Measurements from ENCODE around the gene TRIM72.

TRIM72 gene

DNA sequence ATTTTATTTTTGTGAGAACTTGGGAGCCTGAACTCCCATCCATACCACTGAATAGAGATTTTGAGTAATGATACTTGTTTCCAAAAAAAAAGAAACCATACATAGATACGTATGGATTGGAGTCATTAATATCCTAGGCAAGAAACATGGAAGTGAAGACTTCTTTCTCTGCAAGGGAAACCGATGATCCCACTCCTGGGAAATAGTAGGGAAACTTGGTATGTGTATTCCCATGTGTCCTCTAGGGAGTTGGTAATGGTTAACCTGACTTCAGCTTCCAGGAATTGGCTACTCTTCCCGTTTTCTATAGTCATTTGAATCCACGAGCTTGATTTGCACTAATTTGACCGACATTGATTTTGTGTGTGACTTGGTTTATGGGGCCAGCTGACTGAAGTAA, 28.6 kb upstream of the TRIM72 start:
- peak overlapping the region; percentile 37 for H3K4me3 ChIP-seq (ENCODE audit: low read depth, low read length)
- TF ChIP-seq MYC (IDR thresholded peaks at IDR 0.05; ENCODE audit: low read depth, low read length), result no peak
- TF ChIP-seq, protein P1, sequence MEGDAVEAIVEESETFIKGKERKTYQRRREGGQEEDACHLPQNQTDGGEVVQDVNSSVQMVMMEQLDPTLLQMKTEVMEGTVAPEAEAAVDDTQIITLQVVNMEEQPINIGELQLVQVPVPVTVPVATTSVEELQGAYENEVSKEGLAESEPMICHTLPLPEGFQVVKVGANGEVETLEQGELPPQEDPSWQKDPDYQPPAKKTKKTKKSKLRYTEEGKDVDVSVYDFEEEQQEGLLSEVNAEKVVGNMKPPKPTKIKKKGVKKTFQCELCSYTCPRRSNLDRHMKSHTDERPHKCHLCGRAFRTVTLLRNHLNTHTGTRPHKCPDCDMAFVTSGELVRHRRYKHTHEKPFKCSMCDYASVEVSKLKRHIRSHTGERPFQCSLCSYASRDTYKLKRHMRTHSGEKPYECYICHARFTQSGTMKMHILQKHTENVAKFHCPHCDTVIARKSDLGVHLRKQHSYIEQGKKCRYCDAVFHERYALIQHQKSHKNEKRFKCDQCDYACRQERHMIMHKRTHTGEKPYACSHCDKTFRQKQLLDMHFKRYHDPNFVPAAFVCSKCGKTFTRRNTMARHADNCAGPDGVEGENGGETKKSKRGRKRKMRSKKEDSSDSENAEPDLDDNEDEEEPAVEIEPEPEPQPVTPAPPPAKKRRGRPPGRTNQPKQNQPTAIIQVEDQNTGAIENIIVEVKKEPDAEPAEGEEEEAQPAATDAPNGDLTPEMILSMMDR (IDR thresholded peaks at IDR 0.05; ENCODE audit: low read depth, low read length), result no peak
- TF ChIP-seq, protein P2, sequence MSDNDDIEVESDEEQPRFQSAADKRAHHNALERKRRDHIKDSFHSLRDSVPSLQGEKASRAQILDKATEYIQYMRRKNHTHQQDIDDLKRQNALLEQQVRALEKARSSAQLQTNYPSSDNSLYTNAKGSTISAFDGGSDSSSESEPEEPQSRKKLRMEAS (IDR thresholded peaks at IDR 0.05; ENCODE audit: low read depth, low read length), result no peak
- TF ChIP-seq POLR2A (IDR thresholded peaks at IDR 0.05; ENCODE audit: extremely low read depth, insufficient read length), result no peak
- DNase-seq (ENCODE audit: low read depth), result no peak

DNA sequence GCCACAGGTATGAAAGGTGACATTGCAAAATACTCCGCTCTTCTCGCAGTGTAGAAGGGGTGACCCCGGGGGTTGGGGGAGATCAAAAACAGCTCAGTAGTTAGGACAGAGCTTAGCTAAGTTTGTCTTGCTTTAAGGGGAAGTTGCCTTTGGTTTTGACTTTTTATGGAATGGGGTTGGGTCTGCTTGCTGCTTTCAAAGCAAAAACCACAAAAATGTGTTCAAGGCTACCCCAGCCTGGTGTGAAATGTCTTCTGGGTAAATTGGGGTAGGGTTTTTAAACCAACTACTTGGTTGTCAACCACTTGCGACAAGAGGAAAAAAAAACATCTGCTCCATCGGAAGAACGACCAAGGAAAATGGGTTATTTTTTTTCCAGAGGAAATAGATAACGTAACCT, 27.7 kb upstream of the TRIM72 start:
- TF ChIP-seq, protein P1 (IDR thresholded peaks at IDR 0.05; ENCODE audit: low read depth, low read length), result no peak
- TF ChIP-seq, protein P2 (IDR thresholded peaks at IDR 0.05; ENCODE audit: low read depth, low read length), result no peak
- TF ChIP-seq MYC (IDR thresholded peaks at IDR 0.05; ENCODE audit: low read depth, low read length), result no peak
- TF ChIP-seq POLR2A (IDR thresholded peaks at IDR 0.05; ENCODE audit: extremely low read depth, insufficient read length), result no peak
- H3K4me3 ChIP-seq (ENCODE audit: low read depth, low read length), result peak overlapping the region; percentile 37
- peak; percentile 64 for DNase-seq (ENCODE audit: low read depth)

DNA sequence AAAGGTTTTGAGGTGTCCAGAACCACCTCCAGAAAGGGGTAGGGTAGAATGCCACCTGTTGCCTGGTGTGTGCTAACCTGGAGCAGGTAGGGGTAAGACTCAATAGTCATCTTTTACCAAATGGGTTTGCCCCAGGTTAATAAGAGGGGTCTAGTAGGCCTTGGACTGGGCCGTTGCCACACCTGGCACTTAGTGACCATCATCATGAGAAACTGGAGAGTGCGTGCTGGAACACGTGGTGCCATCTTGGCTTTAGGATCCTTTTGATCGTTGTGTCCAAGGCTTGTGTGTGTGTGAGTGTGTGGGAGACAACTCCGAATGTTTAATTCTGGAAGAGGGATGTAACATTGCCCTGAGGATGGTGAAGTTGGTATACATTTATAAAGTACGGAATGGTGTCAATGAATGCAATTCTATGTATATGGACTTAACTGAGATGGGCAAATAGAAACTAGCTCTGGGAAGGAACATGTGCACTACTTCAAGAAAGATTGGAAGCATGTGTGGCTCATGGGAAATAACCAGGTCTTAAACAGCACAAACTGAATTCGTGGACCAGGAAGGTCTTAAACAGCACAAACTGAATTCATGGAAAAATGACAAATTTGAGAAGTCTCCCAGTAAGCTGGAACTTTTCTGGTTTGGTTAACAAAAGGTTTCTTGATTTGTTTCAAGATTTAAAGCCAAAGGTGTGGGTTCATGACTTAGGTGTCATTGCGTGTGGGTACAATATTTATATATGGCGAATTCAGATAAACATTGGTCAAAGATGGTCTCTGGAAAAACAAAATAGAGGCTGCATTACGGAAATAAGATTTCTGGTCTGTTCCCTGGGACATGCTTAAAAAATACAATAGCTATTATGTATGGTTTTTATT, 26.8 kb upstream of the TRIM72 start:
- H3K4me3 ChIP-seq (ENCODE audit: low read depth, low read length), result peak overlapping the region; percentile 19
- TF ChIP-seq POLR2A (IDR thresholded peaks at IDR 0.05; ENCODE audit: extremely low read depth, insufficient read length), result no peak
- TF ChIP-seq, protein P2 (IDR thresholded peaks at IDR 0.05; ENCODE audit: low read depth, low read length), result no peak
- TF ChIP-seq, protein P1 (IDR thresholded peaks at IDR 0.05; ENCODE audit: low read depth, low read length), result no peak
- no peak for TF ChIP-seq MYC (IDR thresholded peaks at IDR 0.05; ENCODE audit: low read depth, low read length)
- DNase-seq (ENCODE audit: low read depth), result no peak

DNA sequence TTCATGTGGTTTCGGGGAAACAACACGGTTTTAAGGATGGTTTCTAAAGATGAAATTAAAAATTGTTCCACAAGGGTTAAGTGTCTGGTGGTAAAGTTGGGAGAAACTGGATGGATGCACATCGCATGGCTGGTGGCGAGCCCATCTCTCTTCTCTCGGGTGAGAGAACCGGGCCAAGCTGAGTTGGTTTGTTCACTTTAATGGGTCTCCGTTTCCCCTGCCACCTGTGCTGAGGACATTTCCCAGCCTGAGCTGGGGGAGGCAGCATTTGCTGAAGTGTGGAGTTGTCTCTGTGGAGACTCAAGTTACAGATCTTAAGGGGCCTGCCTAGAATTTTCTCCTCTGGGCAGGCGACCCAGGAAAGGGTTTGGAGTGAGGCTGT, 26.1 kb upstream of the TRIM72 start:
- H3K4me3 ChIP-seq (ENCODE audit: low read depth, low read length), result no peak overlapping the region
- DNase-seq (ENCODE audit: low read depth), result no peak
- TF ChIP-seq POLR2A (IDR thresholded peaks at IDR 0.05; ENCODE audit: extremely low read depth, insufficient read length), result no peak

DNA sequence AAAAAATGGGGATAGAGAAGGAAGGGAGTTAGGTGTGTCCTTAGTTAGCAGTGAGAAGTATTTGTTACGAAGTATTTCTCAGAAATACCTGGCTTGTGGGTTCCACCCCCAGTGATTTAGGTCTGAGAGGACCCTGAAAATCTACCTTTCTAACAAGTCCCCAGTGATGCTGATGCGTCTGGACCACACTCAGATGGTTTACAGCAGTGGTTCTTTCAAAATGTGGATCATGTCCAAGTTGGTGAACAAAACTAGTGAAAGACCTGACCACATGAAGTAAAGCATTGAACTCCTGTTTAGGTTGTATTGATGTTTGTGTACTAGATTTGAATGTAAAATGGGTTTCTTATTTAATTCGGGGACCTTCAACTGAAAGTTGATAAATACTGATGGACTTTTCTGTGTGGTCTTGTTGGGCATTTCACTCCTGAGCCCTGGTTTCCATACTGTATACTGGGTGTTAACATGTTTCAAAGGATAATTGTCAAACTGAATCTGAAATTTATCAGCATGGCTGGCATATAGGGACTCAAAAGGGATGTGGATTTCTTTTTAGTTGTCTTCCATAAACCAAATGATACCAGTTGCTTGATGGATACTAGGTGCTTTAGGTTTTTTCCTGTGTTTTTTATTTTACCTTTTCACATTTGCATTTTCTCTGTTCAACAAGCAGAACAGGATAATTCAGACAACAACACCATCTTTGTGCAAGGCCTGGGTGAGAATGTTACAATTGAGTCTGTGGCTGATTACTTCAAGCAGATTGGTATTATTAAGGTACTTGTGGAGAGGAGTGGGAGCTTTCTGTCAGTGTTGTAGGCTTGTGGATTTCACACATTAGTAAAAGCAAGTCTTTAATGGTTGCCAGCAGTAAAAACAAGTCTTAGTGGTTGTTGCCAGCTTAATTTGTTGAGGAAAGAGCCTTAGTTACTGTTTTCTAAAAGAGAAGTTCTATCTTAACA, 25.2 kb upstream of the TRIM72 start:
- TF ChIP-seq, protein P1 (IDR thresholded peaks at IDR 0.05; ENCODE audit: low read depth, low read length), result no peak
- TF ChIP-seq MYC (IDR thresholded peaks at IDR 0.05; ENCODE audit: low read depth, low read length), result no peak
- TF ChIP-seq, protein P2 (IDR thresholded peaks at IDR 0.05; ENCODE audit: low read depth, low read length), result no peak
- no peak for TF ChIP-seq POLR2A (IDR thresholded peaks at IDR 0.05; ENCODE audit: extremely low read depth, insufficient read length)
- no peak for DNase-seq (ENCODE audit: low read depth)
- H3K4me3 ChIP-seq (ENCODE audit: low read depth, low read length), result no peak overlapping the region

DNA sequence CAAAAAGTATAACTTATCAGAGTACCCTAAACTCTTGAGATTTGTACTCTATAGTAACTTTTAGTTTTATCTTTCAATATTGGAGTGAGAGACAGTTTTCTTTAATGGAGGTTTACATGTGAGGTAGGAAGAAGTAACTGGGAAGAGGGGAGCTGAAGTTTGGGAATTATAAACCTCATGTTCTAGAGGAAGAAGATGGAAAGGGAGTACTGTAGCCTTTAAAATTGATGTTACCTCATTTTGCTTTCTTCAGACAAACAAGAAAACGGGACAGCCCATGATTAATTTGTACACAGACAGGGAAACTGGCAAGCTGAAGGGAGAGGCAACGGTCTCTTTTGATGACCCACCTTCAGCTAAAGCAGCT, 24.5 kb upstream of the TRIM72 start:
- DNase-seq (ENCODE audit: low read depth), result no peak
- TF ChIP-seq, protein P2 (IDR thresholded peaks at IDR 0.05; ENCODE audit: low read depth, low read length), result no peak
- TF ChIP-seq, protein P1 (IDR thresholded peaks at IDR 0.05; ENCODE audit: low read depth, low read length), result no peak
- TF ChIP-seq MYC (IDR thresholded peaks at IDR 0.05; ENCODE audit: low read depth, low read length), result no peak
- no peak for TF ChIP-seq POLR2A (IDR thresholded peaks at IDR 0.05; ENCODE audit: extremely low read depth, insufficient read length)
- H3K4me3 ChIP-seq (ENCODE audit: low read depth, low read length), result no peak overlapping the region

All from NB4 (cell line).